Measurements from ENCODE around the gene C1RL. TPM values are rescaled to one million over a fixed set of nuclear protein-coding genes. Genes with fewer than 3 reads are reported as not detected.

Gene C1RL
- total RNA-seq, 1 donor from 2014 or later = 19.2 TPM

GRCh38 chr12:7092229-7092985 is 16.6 kb downstream of the C1RL start, which contains the start of gene C1R:
TSS of gene C1R (minus strand) at chr12:7092445. CDS start at chr12:7092388, 57 bp downstream.
- H3K4me3 Mint-ChIP-seq = peak within 1 kb of the TSS; percentile 87
- no peaks in the 10 kb centered on the region for H3K27me3 Mint-ChIP-seq
- no peaks in the 10 kb centered on the region for H3K9me3 Mint-ChIP-seq
- DNase-seq = peak; percentile 53
- ATAC-seq (ENCODE audit: low read depth) = peak; percentile 80
- intact Hi-C loops (cut with micrococcal nuclease) = loop anchor here (1.0 kb wide), 6 partner anchors 16 to 223 kb away; partner anchors contain the start of genes C12orf57 and LPCAT3
- TF ChIP-seq, protein P1, sequence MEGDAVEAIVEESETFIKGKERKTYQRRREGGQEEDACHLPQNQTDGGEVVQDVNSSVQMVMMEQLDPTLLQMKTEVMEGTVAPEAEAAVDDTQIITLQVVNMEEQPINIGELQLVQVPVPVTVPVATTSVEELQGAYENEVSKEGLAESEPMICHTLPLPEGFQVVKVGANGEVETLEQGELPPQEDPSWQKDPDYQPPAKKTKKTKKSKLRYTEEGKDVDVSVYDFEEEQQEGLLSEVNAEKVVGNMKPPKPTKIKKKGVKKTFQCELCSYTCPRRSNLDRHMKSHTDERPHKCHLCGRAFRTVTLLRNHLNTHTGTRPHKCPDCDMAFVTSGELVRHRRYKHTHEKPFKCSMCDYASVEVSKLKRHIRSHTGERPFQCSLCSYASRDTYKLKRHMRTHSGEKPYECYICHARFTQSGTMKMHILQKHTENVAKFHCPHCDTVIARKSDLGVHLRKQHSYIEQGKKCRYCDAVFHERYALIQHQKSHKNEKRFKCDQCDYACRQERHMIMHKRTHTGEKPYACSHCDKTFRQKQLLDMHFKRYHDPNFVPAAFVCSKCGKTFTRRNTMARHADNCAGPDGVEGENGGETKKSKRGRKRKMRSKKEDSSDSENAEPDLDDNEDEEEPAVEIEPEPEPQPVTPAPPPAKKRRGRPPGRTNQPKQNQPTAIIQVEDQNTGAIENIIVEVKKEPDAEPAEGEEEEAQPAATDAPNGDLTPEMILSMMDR (IDR thresholded peaks at IDR 0.05) = no peak
- POLR2A ChIA-PET = no interaction called here
- peaks cover 8% of the 10 kb centered on the region for H3K4me1 Mint-ChIP-seq
- CTCF ChIA-PET = interaction anchor here (1.5 to 2.2 kb wide), 4 partner anchors 10 to 221 kb away, joined by 4 to 7 read pairs (median 6); partner anchors contain the start of genes C12orf57 and RNU7-1
- peak within 1 kb of the TSS; percentile 61 for H3K27ac Mint-ChIP-seq
- no peaks in the 10 kb centered on the region for H3K36me3 Mint-ChIP-seq (ENCODE audit: low read depth)

- ChIA-PET POLR2A (interaction anchor here (0.7 to 1.2 kb wide), 2 partner anchors 16 to 403 kb away, joined by 3 read pairs; partner anchors contain the start of gene ZNF384), CTCF (interaction anchor here (0.8 to 1.5 kb wide), 4 partner anchors 21 to 223 kb away, joined by 3 to 9 read pairs (median 3); no protein-coding TSS in a partner anchor)
- no peaks in the 10 kb centered on the region for H3K36me3 Mint-ChIP-seq (ENCODE audit: low read depth)
- ATAC-seq (ENCODE audit: low read depth) (no peak), DNase-seq (no peak)
- intact Hi-C loops (cut with micrococcal nuclease) = loop anchor here (1.0 kb wide), 6 partner anchors 17 to 222 kb away; partner anchors contain the start of genes C12orf57 and LPCAT3
- peaks cover 8% of the 10 kb centered on the region for H3K4me1 Mint-ChIP-seq
- no peaks in the 10 kb centered on the region for H3K9me3 Mint-ChIP-seq
- no peak overlapping the region for H3K27ac Mint-ChIP-seq
- TF ChIP-seq, protein P1 (IDR thresholded peaks at IDR 0.05) = no peak
- peak overlapping the region; percentile 87 for H3K4me3 Mint-ChIP-seq
- H3K27me3 Mint-ChIP-seq = no peaks in the 10 kb centered on the region
These were observed 17.3 kb downstream of the C1RL start for GRCh38 chr12:7091660-7092228.

GRCh38 chr12:7091171-7091570 is 17.8 kb downstream of the C1RL start:
- Mint-ChIP-seq H3K36me3 (ENCODE audit: low read depth) (no peaks in the 10 kb centered on the region), H3K9me3 (no peaks in the 10 kb centered on the region), H3K4me1 (peaks cover 8% of the 10 kb centered on the region), H3K27ac (no peak overlapping the region), H3K27me3 (no peaks in the 10 kb centered on the region), H3K4me3 (no peak overlapping the region)
- CTCF ChIA-PET = interaction anchor here (0.8 to 1.5 kb wide), 4 partner anchors 22 to 222 kb away, joined by 3 to 9 read pairs (median 3); no protein-coding TSS in a partner anchor
- intact Hi-C loops (cut with micrococcal nuclease) = no loop called here
- TF ChIP-seq, protein P1 (IDR thresholded peaks at IDR 0.05) = no peak
- ATAC-seq (ENCODE audit: low read depth) = no peak
- POLR2A ChIA-PET = interaction anchor here (0.7 to 1.2 kb wide), 2 partner anchors 17 to 402 kb away, joined by 3 read pairs; partner anchors contain the start of gene ZNF384
- DNase-seq = no peak

GRCh38 chr12:7090222-7090998 is 18.6 kb downstream of the C1RL start:
- ChIA-PET POLR2A (interaction anchor here (1.2 kb wide), 1 partner anchor 18 kb away, joined by 3 read pairs; no protein-coding TSS in a partner anchor), CTCF (interaction anchor here (1.3 to 1.5 kb wide), 2 partner anchors 145 to 221 kb away, joined by 3 to 9 read pairs; no protein-coding TSS in a partner anchor)
- no peaks in the 10 kb centered on the region for H3K36me3 Mint-ChIP-seq (ENCODE audit: low read depth)
- ATAC-seq (ENCODE audit: low read depth) (no peak), DNase-seq (no peak)
- no peak overlapping the region for H3K27ac Mint-ChIP-seq
- intact Hi-C loops (cut with micrococcal nuclease) = no loop called here
- H3K27me3 Mint-ChIP-seq = no peaks in the 10 kb centered on the region
- H3K4me1 Mint-ChIP-seq = peaks cover 8% of the 10 kb centered on the region
- H3K4me3 Mint-ChIP-seq = no peak overlapping the region
- TF ChIP-seq, protein P1 (IDR thresholded peaks at IDR 0.05) = no peak
- no peaks in the 10 kb centered on the region for H3K9me3 Mint-ChIP-seq

All from activated B cell treated with CpG ODN at 0.5 μM for 24 hours (primary cell).